Muscle of arm (tissue), 12 donors: ENCODE data around the gene R3HDM4. TPM values are rescaled to one million over a fixed set of nuclear protein-coding genes. Genes with fewer than 3 reads are reported as not detected.

Experiments
- DNase-seq: peaks from one replicate; pipeline ENCODE4 v3.0.0-alpha.2; 2013
- polyA plus RNA-seq, 12 donors: library from polyadenylated mRNA; unstranded; fragments of 120-200 nt; gene quantifications; one replicate each; pipeline ENCODE4 v1.2.1, GENCODE V29; 2013; ENCODE audit not compliant: insufficient read length in 12 of 12

R3HDM4 gene
- polyA plus RNA-seq, 12 donors, result 21.0 to 60.9 (median 27.3) TPM; not detected in 1

DNA sequence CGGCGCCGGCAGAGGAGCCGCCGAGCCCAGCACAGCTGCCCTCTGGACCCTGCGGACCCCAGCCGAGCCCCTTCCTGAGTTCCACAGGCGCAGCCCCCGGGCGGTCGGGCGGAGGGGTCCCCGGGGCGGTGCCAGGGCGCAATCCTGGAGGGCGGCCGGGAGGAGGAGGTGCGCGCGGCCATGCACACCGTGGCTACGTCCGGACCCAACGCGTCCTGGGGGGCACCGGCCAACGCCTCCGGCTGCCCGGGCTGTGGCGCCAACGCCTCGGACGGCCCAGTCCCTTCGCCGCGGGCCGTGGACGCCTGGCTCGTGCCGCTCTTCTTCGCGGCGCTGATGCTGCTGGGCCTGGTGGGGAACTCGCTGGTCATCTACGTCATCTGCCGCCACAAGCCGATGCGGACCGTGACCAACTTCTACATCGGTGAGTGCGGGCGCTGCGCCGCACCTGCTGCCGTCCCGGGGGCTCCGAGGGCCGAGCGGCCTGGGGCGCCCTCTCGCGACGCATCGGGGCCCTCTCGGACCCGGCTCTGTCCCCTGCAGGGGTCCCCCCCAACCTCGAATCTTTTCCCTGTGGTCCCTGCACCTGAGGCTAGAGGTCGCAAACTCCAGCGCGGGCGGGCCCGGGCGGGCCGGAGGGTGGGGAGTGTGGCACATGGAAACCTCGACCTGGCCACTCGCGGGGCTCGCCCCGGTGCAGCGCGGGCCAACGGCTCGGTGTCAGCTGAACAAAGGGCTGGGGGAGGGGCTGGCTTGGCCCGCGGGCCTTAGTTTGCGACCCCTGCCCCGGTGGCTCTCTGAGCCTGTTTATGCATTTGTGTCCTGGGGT is 4.5 kb upstream of the R3HDM4 start, which contains the start of gene KISS1R:
Gene KISS1R, plus strand, starts transcription at position 11 of the 829 bp plus-strand sequence. Its CDS starts 170 bp downstream, at position 181.
- DNase-seq, result no peak

- no peak for DNase-seq
These were observed 3.8 kb upstream of the R3HDM4 start for GRCh38 chr19:916645-917322.

DNA sequence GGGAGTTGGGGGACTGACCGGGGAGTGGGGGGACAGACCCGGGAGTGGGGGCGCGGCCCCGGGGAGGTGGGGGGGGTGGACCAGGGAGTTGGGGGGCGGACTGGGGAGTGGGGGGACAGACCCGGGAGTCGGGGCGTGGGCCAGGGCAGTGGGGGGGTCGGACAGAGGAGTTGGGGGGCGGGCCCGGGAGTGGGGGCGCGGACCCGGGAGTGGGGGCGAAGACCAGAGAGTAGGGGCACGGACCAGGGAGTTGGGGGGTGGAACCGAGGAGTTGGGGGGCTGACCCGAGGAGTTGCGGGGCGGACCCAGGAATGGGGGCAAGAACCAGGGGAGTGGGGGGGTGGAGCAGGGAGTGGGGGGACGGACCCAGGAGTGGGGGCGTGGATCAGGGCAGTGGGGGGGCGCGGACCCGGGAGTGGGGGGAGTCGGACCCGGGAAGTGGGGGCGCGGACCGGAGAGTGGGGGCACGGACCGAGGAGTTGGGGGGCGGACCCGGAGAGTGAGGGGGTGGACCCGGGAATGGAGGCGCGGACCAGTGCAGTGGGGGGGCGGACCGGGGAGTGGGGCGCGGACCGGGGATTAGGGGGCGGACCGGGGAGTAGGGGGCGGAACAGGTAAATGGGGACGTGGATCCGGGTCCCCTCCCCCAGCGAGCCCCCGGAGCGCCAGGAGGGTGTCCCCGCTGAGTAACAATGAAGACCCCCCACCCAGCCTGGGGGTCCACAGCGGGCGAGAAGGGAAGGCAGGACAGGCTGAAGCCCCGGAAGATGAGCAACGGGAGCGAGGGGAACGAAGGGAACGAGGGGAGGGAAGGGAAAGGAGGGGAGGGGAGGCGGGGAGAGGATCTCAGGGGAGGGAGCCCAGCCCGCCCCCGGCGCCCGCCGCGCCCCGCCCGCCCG is 589 bp downstream of the R3HDM4 start:
- no peak for DNase-seq

- DNase-seq, result no peak
These were observed 1.6 kb downstream of the R3HDM4 start for GRCh38 chr19:911197-912033.

DNA sequence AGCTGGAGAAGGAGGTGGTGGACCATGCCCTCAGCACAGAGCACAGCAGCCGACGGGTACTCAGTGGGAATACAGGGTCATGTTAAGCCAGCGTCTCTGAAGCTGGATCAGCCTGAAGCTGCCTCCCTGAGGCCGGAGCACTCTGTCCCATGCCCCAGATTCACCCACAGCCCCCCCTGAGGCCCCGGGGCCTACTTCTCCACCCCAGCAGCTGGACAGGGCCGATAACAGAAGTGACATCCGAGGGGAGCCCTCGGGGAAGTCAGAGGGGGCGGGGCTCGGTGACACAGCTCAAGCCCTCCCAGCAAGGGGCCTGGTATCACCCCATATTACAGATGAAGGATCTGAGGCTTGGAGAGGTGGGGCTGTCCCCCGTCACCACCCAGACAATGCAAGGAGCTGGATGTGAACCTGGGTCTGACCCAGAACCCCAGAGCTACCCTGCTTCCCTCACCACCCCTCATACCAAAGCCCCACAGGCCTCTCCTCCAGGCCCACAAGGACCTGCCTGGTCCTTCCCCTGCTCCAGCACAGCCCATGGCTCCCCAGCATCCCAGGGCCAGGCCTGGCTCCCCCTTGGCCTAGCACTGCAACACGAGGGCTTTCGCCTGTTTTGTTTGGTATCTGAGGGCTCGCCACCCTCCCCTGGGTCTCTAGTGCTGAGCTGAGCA is 5.7 kb downstream of the R3HDM4 start:
- no peak for DNase-seq

GRCh38 chr19:906480-906879 is 6.5 kb downstream of the R3HDM4 start:
- DNase-seq, result no peak

DNA sequence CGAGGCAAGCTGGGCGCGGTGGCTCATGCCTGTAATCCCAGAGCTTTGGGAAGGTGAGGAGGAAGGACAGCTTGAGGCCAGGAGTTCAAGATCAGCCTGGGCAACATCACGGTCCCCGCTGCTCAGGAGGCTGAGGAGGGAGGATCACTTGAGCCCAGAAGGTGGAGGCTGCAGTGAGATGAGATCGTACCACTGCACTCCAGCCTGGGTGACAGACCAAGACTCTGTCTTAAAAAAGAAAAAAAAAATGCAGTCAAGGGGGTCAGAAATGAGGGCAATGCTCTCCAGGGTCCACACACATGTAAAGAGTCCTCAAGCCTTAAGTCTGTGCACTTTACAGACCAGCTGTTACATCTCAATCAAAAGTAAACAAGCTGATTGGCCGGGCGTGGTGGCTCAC is 8.5 kb downstream of the R3HDM4 start:
- DNase-seq, result no peak

- no peak for DNase-seq
These were observed 9.7 kb downstream of the R3HDM4 start for GRCh38 chr19:903266-903797.

DNA sequence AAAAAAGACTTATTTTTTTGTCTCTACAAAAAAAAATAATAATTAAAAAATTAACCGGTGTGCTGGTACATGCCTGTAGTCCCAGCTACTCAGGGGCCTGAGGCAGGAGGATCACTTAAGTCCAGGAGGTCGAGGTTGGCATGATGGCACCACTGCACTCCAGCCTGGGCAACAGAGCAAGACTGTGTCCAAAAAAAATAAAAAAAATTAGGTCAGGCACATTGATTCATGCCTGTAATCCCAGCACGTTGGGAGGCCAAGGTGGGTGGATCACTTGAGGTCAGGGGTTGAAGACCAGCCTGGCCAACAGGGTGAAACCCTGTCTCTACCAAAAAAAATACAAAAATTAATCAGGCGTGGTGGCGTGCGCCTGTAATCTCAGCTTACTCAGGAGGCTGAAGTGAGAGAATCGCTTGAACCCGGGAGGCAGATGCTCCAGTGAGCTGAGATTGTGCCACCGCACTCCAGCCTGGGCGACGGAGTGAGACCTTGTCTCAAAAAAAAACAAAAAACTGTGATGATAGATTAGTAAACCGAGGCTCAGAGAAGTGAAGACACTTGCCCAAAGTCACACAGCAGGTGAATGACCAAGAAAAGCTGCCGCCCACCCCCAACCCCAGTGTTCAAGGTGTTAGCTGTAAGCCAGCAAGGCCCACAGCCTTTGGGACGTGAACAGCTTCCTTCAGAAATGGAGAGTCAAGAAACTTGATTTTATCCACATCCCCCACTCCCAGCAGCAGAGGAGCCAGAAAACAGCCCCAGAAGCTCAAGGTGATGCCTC is 10.4 kb downstream of the R3HDM4 start:
- DNase-seq, result no peak

- no peak for DNase-seq
These were observed 11.0 kb downstream of the R3HDM4 start for GRCh38 chr19:902093-902370.

DNA sequence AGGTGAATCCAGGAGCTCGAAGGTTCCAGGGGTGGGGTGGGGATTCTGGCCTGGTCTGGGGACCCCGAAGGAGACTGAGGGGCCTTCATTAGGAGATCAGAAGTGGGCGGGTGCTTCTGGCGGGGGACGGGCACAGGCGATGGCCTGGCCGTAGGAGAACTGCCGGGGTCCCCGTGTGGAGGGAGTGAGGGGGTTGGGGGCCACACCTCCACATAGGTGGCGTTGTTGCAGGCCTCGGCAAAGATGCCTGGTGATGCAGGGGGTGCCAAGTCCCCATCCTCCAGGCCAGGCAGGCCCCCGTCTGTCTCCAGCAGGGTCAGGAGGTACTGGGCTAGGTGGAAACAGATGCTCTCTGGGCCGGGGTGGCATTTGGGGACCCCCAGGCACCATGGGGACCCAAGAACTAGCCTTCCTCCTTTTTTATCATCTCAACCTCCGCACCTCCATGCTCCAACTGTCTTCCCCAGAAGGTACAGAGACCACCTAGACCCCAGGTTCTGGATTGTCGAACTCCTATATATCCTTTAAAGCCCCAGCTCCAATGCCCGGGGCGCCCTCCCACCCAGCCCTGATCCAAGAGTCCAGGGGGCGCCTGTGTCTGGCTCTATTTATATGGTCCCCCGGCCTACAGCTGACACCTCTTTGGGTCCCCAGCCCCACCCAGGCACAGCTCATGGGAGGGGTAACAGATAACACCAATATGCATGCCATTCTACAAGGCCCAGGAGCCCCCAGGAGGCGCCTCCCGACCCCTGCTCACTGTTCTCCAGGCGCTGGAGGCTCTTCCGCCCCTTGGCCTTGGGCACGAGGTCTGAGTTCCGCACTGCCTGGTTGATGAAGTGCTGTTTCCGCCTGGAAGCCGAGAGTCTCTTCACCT is 11.6 kb downstream of the R3HDM4 start:
- no peak for DNase-seq

- DNase-seq, result no peak
These were observed 12.5 kb downstream of the R3HDM4 start for GRCh38 chr19:900302-901111.

- no peak for DNase-seq
These were observed 13.0 kb downstream of the R3HDM4 start for GRCh38 chr19:900043-900301.

GRCh38 chr19:899336-900042 is 13.5 kb downstream of the R3HDM4 start:
- DNase-seq, result no peak

- no peak for DNase-seq
These were observed 14.4 kb downstream of the R3HDM4 start for GRCh38 chr19:898663-899062.

DNA sequence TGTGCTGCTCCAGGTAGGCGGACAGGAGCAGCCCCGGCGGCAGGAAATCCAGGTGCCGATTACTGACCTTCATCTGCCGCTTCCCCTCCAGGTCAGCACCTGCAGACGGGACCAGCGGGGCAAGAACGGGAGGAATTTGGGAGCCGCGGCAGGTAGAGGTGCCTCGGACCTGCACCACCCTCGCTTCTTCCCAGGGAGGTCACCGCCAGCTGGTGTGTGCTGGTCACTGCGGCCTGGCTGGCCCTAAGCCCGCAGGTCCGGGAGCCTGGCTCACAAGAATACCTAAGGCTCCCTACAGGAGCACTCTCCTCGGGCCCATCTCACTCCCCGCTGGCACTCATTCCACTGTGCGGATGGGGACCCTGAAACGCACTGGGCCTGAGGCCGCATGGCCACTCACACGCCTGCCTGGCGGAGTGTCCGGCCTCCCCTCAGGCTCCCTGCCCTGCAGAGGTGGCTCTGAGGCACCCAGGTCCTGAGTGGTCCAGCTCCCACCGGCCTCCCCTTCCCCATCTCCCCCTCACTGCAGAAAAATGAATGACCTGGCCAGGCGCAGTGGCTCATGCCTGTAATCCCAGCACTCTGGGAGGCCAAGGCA is 15.5 kb downstream of the R3HDM4 start:
- no peak for DNase-seq

DNA sequence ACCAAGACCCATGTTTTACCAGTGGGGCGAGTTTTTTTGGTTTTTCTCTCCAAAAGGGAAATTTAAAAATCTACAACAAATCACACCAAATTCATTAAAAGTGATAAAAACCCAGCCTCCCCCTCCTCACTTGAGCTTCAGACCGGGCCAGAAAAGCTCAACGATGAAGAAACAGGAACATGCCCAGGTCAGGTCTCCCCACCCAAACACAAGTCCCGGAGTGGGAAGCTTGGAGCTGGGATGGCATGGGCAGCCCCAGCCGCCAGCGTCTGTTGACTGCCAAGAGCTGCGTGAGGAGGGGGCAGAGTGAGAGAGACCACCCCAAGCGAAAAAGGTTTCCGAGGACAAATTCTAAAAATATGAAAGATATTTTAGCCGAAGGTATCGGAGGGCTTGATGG is 16.0 kb downstream of the R3HDM4 start:
- DNase-seq, result no peak
